BJ (cell line): Measurements from ENCODE around the gene TTC13. TPM values are rescaled to one million over a fixed set of nuclear protein-coding genes. Genes with fewer than 3 reads are reported as not detected.
A peak's percentile ranks its signal among the peaks of the same experiment; 100 is the strongest.
"Not testable (repeated sequence)": the region's sequence is repeated elsewhere in the genome, so short reads cannot be mapped to it uniquely, and the experiment has no call there.

Experiments
- CTCF ChIA-PET: fragments of 350-600 bp; formaldehyde crosslinking; extraction: SDS; loops from one replicate; lab custom pipeline; 2021; ENCODE audit warnings: antibody characterized with exemption, inconsistent platforms; lab: Yijun Ruan, JAX
- POLR2A ChIA-PET: fragments of 300-600 bp; sonication (Branson Sonifier 250); formaldehyde crosslinking; extraction: SDS; loops from one replicate; lab custom pipeline; 2021; ENCODE audit warnings: antibody characterized with exemption; lab: Charles Lee
- DNase-seq: peaks from one replicate; pipeline ENCODE4 v3.0.0-alpha.2; 2011; ENCODE audit warnings: low read depth
- H3K27me3 ChIP-seq: 2 replicates; pipeline ENCODE4 v1.6.0; 2011; ENCODE audit warnings: low read length; ENCODE audit not compliant: control insufficient read depth, insufficient read depth
- H3K36me3 ChIP-seq: 2 replicates; pipeline ENCODE4 v1.5.1; 2011; ENCODE audit warnings: low read length; ENCODE audit not compliant: control insufficient read depth, insufficient read depth
- H3K4me3 ChIP-seq: 2 replicates; pipeline ENCODE4 v1.5.1; 2011; ENCODE audit warnings: low read depth, mild to moderate bottlenecking, control low read depth, low read length
- CTCF ChIP-seq: IDR thresholded peaks from 2 replicates; pipeline ENCODE4 v1.5.1; 2011; ENCODE audit warnings: low read depth, mild to moderate bottlenecking, control low read depth, inconsistent platforms, low read length, moderate library complexity; ENCODE audit not compliant: insufficient read depth
- polyA plus RNA-seq: library from polyadenylated mRNA; depleted of rRNA; stranded (reverse); fragments of >200 nt; gene quantifications from 2 replicates; pipeline ENCODE4 v1.2.3, GENCODE V29; 2011

Gene TTC13
- polyA plus RNA-seq, 1 experiment, result 7.4 TPM

- H3K4me3 ChIP-seq, result no peak overlapping the region
- no peaks in the 10 kb centered on the region for H3K27me3 ChIP-seq
- DNase-seq, result no peak
- POLR2A ChIA-PET, result no interaction called here
- no peak for TF ChIP-seq CTCF
- CTCF ChIA-PET, result interaction anchor here (1.1 to 1.5 kb wide), 2 partner anchors 17 to 227 kb away, joined by 3 read pairs; no protein-coding TSS in a partner anchor
- peaks cover 1% of the 10 kb centered on the region; the same call in 1 of the 2 replicates for H3K36me3 ChIP-seq
These were observed 8.8 kb upstream of the TTC13 start for GRCh38 chr1:230987448-230987847.

GRCh38 chr1:230986976-230987375 lies 8.3 kb upstream of the TTC13 start:
- CTCF ChIA-PET, result interaction anchor here (1.1 to 1.5 kb wide), 2 partner anchors 16 to 228 kb away, joined by 3 read pairs; no protein-coding TSS in a partner anchor
- DNase-seq, result peak; percentile 28
- Histone ChIP-seq H3K36me3 (peaks cover 1% of the 10 kb centered on the region; the same call in 1 of the 2 replicates), H3K4me3 (no peak overlapping the region), H3K27me3 (no peaks in the 10 kb centered on the region)
- no peak for TF ChIP-seq CTCF
- POLR2A ChIA-PET, result no interaction called here

GRCh38 chr1:230985711-230986110 lies 7.0 kb upstream of the TTC13 start:
- no peak overlapping the region for H3K4me3 ChIP-seq
- no peaks in the 10 kb centered on the region for H3K27me3 ChIP-seq
- TF ChIP-seq CTCF, result no peak
- no peak for DNase-seq
- CTCF ChIA-PET, result no interaction called here
- H3K36me3 ChIP-seq, result 0 out of 2 replicates have a peak, but pooled peaks cover 1% of the 10 kb centered on the region
- POLR2A ChIA-PET, result no interaction called here

- POLR2A ChIA-PET, H3K27me3 ChIP-seq, H3K36me3 ChIP-seq, DNase-seq, CTCF ChIA-PET, H3K4me3 ChIP-seq: not testable (repeated sequence)
These were observed 6.2 kb upstream of the TTC13 start for GRCh38 chr1:230984622-230985515.

- no peak for TF ChIP-seq CTCF
- no peaks in the 10 kb centered on the region for H3K36me3 ChIP-seq
- no peak for DNase-seq
- ChIA-PET POLR2A (no interaction called here), CTCF (no interaction called here)
- no peaks in the 10 kb centered on the region for H3K27me3 ChIP-seq
- no peak overlapping the region for H3K4me3 ChIP-seq
These were observed 5.2 kb upstream of the TTC13 start for GRCh38 chr1:230983811-230984210.
